Fibroblast of pulmonary artery (primary cell): ENCODE results near the gene ATXN7L1.

Experiments
- DNase-seq: peaks from one replicate; pipeline ENCODE4 v3.0.0-alpha.2; 2010; ENCODE audit warnings: low read depth
- H3K4me3 ChIP-seq: replicated peaks from 2 replicates; pipeline ENCODE4 v1.5.1; 2011; ENCODE audit warnings: low read depth, mild to moderate bottlenecking, control low read depth, low read length, moderate library complexity
- TF ChIP-seq, protein P1 (sequence below): IDR thresholded peaks from 2 replicates; pipeline ENCODE4 v1.5.1; 2011; ENCODE audit warnings: mild to moderate bottlenecking, control low read depth, low read length, inconsistent platforms; ENCODE audit errors: missing control alignments

The ATXN7L1 gene

DNA sequence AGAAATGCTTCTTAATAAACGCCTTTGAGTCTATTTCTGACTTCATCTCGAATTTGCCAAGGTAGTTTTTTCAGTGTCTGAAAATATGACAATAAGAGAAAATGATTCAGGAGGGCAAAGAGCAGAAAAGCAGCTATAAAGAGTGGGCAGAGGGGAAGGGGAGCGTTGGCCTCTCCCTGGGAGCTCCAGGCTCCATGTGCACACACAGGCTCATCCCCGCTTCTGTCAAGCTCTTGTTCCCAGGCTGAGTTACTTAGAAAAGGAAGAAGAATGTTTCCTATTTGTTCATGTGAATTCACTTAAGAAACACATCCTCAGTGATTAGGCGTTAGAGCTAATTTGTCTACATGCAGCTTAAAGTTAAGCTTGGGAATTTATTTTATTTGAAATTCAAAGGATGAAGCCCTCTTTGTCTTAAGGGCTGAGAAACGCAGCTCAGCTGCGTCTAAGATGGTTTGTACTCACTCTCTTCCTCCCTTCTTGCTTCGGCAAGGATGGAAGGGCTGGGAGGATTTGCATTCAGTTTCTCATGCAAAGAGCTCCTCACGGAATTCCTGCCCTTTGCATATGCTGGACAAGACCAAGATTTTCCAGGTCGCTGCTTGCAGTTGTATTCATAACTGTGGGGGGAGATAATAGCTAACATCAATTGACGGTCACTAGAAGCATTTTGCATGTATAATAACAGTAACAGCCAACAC, 29.0 kb upstream of the ATXN7L1 start:
- no peak for DNase-seq
- no peak overlapping the region for H3K4me3 ChIP-seq
- TF ChIP-seq, protein P1, sequence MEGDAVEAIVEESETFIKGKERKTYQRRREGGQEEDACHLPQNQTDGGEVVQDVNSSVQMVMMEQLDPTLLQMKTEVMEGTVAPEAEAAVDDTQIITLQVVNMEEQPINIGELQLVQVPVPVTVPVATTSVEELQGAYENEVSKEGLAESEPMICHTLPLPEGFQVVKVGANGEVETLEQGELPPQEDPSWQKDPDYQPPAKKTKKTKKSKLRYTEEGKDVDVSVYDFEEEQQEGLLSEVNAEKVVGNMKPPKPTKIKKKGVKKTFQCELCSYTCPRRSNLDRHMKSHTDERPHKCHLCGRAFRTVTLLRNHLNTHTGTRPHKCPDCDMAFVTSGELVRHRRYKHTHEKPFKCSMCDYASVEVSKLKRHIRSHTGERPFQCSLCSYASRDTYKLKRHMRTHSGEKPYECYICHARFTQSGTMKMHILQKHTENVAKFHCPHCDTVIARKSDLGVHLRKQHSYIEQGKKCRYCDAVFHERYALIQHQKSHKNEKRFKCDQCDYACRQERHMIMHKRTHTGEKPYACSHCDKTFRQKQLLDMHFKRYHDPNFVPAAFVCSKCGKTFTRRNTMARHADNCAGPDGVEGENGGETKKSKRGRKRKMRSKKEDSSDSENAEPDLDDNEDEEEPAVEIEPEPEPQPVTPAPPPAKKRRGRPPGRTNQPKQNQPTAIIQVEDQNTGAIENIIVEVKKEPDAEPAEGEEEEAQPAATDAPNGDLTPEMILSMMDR, result no peak

DNA sequence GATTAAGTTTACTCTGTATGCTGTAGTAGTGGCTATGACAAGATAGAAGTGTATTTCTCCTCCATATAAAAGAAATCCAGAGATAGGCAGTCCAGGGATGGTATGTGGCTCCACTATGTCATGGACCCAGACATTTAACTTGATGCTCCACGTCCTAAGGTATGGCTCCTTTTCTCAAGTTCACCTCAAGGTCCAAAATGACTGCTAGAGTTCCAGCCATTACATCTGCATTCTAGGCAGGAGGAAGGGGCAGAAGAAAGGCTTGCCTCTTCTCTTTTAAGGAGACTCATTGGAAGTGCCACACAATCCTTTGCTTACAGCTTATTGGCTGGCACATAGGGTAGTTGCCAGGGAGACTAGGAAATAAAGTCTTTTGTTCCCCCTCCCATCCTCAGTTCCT, 27.7 kb upstream of the ATXN7L1 start:
- H3K4me3 ChIP-seq, result no peak overlapping the region
- no peak for DNase-seq
- TF ChIP-seq, protein P1, result no peak

DNA sequence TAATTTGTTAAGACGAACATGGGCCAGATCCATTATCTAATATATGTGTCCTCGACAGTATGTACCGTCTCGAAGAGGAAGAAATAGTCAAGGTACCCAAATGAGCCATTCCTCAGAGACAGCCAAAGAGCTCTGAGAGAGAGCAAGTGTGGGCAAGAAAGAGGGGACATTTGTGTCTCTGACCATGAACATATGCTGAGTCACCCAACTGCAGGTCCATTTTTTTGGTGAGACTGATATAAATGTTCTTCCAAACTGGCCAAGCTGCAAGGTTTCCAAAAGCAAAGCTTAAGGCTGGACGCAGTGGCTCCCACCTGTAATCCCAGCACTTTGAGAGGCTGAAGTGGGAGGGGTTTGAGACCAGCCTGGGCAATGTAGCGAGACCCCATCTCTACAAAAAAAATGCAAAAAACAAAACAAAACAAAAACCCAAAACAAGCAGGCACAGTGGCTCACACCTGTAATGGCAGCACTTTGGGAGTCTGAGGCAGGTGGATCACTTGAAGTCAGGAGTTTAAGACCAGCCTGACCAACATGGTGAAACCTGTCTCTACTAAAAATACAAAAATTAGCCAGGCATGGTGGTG, 26.0 kb upstream of the ATXN7L1 start:
- TF ChIP-seq, protein P1, result no peak

DNA sequence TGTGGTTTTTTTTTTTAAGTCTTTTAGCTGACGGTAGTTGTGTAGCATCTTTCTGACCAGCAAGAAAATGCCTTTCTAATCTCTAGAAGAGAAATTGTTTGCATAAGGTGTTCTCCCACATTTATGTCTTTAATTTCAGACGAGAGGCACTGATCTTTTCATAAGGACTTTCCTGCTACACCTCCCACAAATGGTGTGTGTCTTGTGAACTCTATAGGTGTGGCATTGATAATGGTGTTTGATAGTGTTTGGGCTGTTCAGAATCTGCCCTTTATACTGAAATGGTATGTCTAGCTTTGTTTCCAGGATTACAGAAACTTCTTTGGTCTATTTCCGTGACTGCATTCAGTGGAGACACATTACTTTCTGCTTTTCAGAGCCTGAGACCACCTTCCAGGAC, 21.6 kb upstream of the ATXN7L1 start:
- no peak for DNase-seq
- TF ChIP-seq, protein P1, result no peak
- no peak overlapping the region for H3K4me3 ChIP-seq

More for the DNA sequence above, 26.0 kb upstream of the ATXN7L1 start:
- DNase-seq, result no peak
- no peak overlapping the region for H3K4me3 ChIP-seq

DNA sequence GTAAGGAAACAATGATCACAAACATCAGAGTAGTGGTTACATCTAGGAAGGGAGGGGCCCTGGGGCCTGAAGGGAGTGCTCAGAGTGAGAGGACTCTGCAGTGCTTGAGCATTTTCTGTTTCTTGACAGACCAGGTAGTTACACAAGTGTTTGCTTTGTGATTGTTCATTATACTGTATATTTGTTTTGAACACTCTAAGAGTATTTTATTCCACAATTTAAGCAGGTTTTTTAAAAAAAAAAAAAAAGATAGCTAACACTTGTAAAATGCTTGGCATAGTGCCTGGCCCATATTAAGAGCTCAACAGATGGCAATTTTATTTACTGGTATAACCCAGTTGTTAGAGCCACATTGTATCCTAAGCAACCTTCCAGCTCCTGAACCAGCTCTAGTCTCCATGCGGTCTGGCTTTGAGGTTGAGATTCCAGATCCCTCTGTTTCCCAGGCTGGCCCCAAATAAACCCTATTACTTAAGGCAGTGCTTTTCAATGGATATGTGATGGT, 20.1 kb upstream of the ATXN7L1 start:
- DNase-seq, result no peak
- H3K4me3 ChIP-seq, result no peak overlapping the region
- TF ChIP-seq, protein P1, result no peak

DNA sequence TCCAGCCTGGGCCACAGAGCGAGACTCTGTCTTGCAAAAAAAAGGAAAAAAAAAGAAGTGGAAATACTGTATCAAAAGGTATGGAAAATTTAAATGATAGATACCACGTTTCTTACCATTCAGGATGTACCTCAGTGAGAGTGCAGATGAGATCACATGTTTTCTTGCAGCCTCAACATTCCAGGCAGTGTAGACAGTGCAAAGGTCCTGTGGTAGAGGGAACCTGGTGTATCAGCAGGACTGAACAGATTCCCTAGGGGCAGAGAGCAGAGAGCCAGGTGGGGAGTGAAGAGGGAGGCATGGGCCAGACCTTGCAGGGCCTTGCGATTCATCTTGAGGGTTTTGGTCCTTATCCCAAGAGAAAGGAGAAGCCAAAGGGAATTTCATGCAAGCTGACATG, 17.7 kb upstream of the ATXN7L1 start:
- TF ChIP-seq, protein P1, result no peak
- H3K4me3 ChIP-seq, result no peak overlapping the region
- no peak for DNase-seq
